Endothelial cell of umbilical vein (primary cell): Measurements from ENCODE around the gene ZNF778.

ENCODE experiments used
- CTCF ChIP-seq, 2 donors: IDR thresholded peaks; 1 replicate in 1 of 2; 2 replicates in 1 of 2; pipeline ENCODE4 v1.5.1; 2011; ENCODE audit warnings: low read length in 2 of 2, mild to moderate bottlenecking in 2 of 2, moderate library complexity in 2 of 2, control low read depth in 1 of 2, inconsistent platforms in 1 of 2, low read depth in 1 of 2; ENCODE audit not compliant: insufficient read depth in 1 of 2; ENCODE audit errors: extremely low read depth in 1 of 2
- EZH2 ChIP-seq: IDR thresholded peaks from 2 replicates; pipeline ENCODE4 v1.6.1; 2012; ENCODE audit warnings: borderline replicate concordance, low read depth, mild to moderate bottlenecking, moderate library complexity, low read length, inconsistent platforms; ENCODE audit not compliant: severe bottlenecking
- FOS ChIP-seq: IDR thresholded peaks from 2 replicates; pipeline ENCODE4 v1.6.1; 2011; ENCODE audit warnings: mild to moderate bottlenecking, low read length, moderate library complexity, borderline replicate concordance; ENCODE audit not compliant: insufficient read depth
- GATA2 ChIP-seq: IDR thresholded peaks from 2 replicates; pipeline ENCODE4 v1.7.0; 2011; ENCODE audit warnings: low read depth, mild to moderate bottlenecking, moderate library complexity, mixed read lengths, low read length; ENCODE audit not compliant: insufficient read length, insufficient read depth
- JUN ChIP-seq: IDR thresholded peaks from 2 replicates; pipeline ENCODE4 v1.6.1; 2011; ENCODE audit warnings: borderline replicate concordance, low read depth; ENCODE audit not compliant: insufficient read length, insufficient read depth
- MAX ChIP-seq: IDR thresholded peaks from 2 replicates; pipeline ENCODE4 v1.6.1; 2011; ENCODE audit not compliant: insufficient read depth, insufficient read length
- POLR2A ChIP-seq: IDR thresholded peaks from 2 replicates; pipeline ENCODE4 v1.6.1; 2012; ENCODE audit warnings: low read depth, mild to moderate bottlenecking, control low read depth, low read length
- POLR2AphosphoS5 ChIP-seq: IDR thresholded peaks from 2 replicates; pipeline ENCODE4 v1.6.1; 2012; ENCODE audit warnings: low read depth, mild to moderate bottlenecking, control low read depth, low read length, moderate library complexity; ENCODE audit not compliant: insufficient read depth

DNA sequence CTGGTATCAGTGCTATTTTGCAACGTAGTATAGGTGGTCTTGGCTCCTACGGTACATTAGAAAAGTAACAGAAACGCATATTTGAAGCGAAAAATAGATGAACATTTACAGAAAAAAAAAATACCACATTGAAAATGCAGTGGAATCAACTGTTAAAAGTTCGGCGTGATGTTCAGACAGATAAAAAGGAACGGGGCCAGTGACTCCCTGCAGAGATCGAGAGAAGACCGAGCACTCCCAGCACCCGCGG lies 440 bp upstream of the ZNF778 start:
- TF ChIP-seq EZH2 (no peak), CTCF (IDR thresholded peaks at IDR 0.05; ENCODE audit: extremely low read depth in 1 of 2, insufficient read depth in 1 of 2, low read depth in 1 of 2, low read length in 2 of 2) (no peak), POLR2AphosphoS5 (no peak), POLR2A (no peak), GATA2 (no peak), MAX (no peak), JUN (no peak), FOS (no peak)
